ENCODE measurements around the gene DENND1B.

DNA sequence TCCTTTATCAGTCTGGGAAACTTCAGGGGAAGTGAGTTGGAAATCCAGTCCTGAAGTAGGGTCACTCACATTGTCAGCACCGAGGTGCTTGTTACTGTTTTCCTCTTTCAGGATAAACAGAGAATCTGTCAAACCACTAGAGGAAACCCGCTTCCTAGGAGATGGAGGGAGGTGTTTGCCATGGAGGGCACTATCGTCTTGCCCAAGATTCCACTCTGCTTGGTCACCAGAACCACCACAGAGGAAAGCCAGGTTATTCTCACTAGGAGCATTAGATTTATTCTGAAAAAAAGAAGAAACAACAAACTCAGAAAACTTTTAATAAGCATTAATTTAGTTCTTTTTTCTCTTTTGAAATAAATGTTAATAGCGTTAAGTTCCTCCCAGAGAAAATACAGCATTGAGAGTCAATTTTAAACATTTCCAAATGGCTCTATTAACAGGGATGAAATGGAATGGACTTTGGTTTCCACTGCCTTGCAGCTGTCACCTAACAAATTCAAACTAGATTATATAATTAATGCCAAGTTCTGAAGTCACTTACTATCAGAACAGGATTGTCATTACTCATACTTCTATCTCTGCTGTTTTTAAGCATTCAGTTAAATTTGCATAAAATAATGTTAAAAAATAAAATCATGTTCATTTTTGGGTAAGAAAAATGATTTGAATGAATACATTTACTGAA is 264.4 kb downstream of the DENND1B start:
- TF ChIP-seq, protein P1, sequence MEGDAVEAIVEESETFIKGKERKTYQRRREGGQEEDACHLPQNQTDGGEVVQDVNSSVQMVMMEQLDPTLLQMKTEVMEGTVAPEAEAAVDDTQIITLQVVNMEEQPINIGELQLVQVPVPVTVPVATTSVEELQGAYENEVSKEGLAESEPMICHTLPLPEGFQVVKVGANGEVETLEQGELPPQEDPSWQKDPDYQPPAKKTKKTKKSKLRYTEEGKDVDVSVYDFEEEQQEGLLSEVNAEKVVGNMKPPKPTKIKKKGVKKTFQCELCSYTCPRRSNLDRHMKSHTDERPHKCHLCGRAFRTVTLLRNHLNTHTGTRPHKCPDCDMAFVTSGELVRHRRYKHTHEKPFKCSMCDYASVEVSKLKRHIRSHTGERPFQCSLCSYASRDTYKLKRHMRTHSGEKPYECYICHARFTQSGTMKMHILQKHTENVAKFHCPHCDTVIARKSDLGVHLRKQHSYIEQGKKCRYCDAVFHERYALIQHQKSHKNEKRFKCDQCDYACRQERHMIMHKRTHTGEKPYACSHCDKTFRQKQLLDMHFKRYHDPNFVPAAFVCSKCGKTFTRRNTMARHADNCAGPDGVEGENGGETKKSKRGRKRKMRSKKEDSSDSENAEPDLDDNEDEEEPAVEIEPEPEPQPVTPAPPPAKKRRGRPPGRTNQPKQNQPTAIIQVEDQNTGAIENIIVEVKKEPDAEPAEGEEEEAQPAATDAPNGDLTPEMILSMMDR (IDR thresholded peaks at IDR 0.05 in 4 of 5, conservative IDR thresholded peaks at IDR 0.05 in 1 of 5), result no peak
- no peak for TF ChIP-seq POLR2A (IDR thresholded peaks at IDR 0.05)
